HL-60 (cell line): ENCODE results near the gene WNT5A.

ENCODE experiments used
- POLR2AphosphoS5 ChIP-seq: IDR thresholded peaks from 2 replicates; pipeline ENCODE4 v1.6.1; 2012; ENCODE audit warnings: low read depth
- REST ChIP-seq: IDR thresholded peaks from 2 replicates; pipeline ENCODE4 v1.6.1; 2012; ENCODE audit warnings: low read depth; ENCODE audit not compliant: insufficient replicate concordance
- TF ChIP-seq, protein P1 (sequence below): IDR thresholded peaks from one replicate; pipeline ENCODE4 v1.5.1; 2011; ENCODE audit warnings: low read length, control low read depth, inconsistent platforms; ENCODE audit not compliant: insufficient read depth

- TF ChIP-seq, protein P1, sequence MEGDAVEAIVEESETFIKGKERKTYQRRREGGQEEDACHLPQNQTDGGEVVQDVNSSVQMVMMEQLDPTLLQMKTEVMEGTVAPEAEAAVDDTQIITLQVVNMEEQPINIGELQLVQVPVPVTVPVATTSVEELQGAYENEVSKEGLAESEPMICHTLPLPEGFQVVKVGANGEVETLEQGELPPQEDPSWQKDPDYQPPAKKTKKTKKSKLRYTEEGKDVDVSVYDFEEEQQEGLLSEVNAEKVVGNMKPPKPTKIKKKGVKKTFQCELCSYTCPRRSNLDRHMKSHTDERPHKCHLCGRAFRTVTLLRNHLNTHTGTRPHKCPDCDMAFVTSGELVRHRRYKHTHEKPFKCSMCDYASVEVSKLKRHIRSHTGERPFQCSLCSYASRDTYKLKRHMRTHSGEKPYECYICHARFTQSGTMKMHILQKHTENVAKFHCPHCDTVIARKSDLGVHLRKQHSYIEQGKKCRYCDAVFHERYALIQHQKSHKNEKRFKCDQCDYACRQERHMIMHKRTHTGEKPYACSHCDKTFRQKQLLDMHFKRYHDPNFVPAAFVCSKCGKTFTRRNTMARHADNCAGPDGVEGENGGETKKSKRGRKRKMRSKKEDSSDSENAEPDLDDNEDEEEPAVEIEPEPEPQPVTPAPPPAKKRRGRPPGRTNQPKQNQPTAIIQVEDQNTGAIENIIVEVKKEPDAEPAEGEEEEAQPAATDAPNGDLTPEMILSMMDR: no peak
- TF ChIP-seq REST (no peak), POLR2AphosphoS5 (no peak)
Measured at GRCh38 chr3:55521064-55521737, 34.1 kb upstream of the WNT5A start.
